Islet precursor cell (in vitro differentiated cells): ENCODE measurements around the gene MEGF11.

Experiments used
- DNase-seq: peaks from one replicate; pipeline ENCODE4 v3.0.0-alpha.2; 2018

Gene MEGF11

DNA sequence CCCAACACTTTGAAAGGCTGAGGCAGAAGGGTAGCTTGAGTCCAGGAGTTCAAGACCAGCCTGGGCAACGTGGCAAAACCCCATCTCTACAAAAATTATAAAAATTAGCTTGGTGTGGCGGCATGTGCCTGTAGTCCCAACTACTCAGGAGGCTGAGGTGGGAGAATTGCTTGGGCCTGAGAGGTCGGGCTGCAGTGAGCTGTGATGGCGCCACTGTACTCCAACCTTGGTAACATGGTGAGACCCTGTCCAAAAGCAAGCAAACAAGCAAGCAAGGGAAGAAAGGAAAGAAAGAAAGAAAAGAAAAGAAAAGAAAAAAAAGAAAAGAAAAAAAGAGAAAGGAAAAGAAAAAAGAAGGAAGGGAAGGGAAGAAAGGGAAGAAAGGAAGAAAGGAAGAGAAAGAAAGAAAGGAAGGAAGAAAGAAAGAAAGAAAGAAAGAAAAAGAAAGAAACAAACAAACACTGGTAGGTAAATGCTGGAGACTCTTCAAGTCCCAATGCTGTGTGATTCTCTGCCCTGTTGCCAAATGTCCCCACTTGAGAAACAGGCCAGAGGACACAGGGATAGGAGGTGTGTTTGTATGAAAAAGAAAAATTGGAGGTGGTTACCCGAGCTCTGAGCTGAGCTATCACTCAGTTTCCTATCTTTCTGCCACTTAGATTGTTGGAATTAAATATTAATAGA, 263.1 kb downstream of the MEGF11 start:
- no peak for DNase-seq

- DNase-seq: no peak
Measured at GRCh38 chr15:65987100-65987499, 266.4 kb downstream of the MEGF11 start.

DNA sequence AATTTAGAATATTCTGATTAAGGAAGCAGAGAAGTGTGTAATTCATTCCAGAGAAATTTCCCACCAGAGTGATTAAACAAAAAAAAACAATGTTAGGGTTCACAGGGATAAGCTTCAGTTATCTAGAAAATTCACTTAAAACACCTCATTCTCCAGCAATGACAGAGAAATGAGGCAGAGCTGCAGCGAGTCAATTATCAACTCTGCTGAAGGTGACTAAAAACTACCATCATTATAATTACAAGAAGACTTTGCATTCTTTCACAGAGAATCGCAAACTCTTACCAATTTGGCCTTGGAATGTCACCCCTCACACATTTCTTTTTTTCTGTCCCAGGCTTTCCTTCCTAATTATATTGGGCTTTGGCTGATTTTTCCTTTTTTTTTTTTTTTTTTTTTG, 267.1 kb downstream of the MEGF11 start:
- no peak for DNase-seq

DNA sequence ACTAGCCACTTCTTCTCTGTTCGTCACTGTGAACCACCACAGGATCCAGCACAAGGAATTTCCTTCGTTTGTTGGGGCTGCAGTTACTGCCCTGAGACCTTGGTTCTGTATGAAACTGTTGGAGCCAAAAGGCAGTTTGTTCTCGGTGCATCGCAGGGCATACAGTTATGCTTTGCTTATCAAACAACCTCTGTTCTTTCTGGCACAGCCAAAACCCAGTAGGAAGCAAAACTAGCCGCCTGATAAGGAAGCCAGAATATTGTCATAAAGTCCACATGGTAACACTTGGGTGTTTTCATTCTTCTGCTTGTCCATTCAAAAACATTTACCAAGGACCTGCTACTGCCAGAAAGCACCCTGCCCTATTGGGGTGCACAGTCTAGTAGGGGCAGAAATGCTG, 268.2 kb downstream of the MEGF11 start:
- DNase-seq: no peak

- no peak for DNase-seq
Measured at GRCh38 chr15:65982627-65983322, 270.8 kb downstream of the MEGF11 start.

GRCh38 chr15:65981837-65982626, 271.5 kb downstream of the MEGF11 start:
- peak; percentile 90 for DNase-seq

GRCh38 chr15:65980824-65981456, 272.6 kb downstream of the MEGF11 start:
- DNase-seq: peak; percentile 88

- no peak for DNase-seq
Measured at GRCh38 chr15:65979837-65980236, 273.7 kb downstream of the MEGF11 start.

DNA sequence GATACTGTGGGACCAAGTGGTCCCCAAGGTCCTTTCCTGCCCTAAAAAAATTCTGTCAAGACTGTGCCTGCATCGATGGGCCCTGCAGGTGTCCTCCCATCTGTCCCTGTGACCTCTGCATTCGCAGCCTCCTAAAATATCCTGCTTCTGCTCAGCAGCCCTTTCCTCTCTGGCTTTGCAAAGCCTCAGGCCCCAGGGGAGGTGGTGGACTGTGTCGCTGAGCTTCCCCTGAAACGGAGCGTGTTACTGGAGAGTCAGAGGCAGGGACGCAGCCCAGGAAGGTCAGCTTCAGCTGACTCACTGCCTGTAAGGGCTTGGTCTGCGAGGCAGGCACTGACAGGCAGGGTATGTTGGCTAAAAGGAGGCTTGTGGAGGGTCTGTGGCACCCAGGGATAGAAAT, 274.2 kb downstream of the MEGF11 start:
- DNase-seq: peak; percentile 85

DNA sequence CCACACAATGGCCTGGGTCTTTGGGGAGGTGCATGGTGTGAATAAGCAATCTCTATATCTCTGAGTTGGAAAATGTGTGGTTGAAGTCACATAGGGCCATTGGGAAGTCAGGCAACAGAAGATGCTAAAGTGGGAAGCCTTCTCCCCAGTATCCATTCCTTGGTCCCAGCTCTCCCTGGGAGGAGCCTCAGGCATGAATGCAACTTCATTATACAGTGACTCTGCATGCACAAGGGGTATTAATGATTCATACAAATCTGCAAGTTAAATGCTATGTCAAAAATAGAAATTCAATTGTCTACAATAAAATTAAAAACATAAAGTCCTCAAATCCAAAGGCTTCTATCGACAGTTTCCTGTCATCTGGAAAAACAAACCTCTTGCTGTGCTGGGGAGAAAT, 275.4 kb downstream of the MEGF11 start:
- no peak for DNase-seq

GRCh38 chr15:65976196-65976595, 277.4 kb downstream of the MEGF11 start:
- peak; percentile 43 for DNase-seq

DNA sequence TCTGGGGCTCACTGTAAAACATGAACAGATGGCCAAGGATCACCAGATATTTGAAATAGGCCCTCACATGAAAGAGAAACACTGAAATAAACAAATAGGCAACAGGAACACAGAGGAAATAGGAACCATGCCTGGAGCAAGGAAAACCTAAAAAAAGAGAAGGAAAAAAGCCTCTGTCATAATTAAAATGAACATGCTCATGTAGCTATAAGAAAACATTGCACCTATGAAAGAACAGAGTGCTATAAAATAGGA, 281.9 kb downstream of the MEGF11 start:
- no peak for DNase-seq

GRCh38 chr15:65970937-65971740, 282.4 kb downstream of the MEGF11 start:
- DNase-seq: no peak

DNA sequence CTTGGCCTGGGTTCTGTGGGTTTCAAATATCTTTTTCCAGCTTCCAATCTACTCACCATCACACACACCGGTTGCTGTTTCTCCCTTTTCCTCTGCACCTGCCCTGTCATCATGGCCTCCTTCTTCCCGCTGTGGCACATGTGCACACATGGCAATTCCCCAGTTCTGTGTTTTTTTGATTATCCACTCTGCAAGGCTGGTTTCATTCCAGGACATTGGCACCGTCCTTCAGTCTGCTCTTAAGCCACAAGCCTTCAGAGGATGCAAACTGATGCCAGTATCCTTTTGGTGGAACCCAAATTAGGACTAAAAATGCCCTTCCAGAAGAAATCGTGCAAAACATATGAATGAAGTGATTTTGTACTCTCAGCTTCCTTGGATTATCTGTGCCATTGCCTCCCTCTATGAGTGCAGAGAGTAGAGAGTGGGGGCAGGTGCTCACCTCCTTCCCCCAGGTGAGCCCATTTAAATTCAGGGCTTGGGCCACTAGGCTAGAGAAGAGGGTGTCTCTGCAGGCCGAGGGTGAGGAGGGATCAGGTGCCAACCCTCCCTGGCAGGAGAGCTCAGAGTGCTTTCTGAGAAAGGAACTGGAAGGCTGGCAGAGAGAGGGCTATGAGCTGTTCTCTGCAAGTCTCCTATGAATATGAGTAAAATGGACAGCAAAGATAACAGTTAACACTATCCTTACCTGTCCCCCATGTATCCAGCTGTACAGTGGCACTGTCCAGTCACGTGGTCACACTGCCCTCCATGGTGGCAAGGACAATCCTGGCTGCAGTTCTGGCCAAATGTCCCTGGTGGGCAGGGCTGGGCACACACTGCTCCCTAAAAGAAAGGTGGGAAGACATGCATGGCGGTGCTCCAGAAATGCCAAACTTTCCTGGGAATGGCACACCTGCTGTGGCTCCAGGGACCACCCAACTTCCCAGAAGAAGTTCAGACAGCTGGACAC, 283.4 kb downstream of the MEGF11 start:
- DNase-seq: no peak

- DNase-seq: no peak
Measured at GRCh38 chr15:65968511-65968910, 285.0 kb downstream of the MEGF11 start.

DNA sequence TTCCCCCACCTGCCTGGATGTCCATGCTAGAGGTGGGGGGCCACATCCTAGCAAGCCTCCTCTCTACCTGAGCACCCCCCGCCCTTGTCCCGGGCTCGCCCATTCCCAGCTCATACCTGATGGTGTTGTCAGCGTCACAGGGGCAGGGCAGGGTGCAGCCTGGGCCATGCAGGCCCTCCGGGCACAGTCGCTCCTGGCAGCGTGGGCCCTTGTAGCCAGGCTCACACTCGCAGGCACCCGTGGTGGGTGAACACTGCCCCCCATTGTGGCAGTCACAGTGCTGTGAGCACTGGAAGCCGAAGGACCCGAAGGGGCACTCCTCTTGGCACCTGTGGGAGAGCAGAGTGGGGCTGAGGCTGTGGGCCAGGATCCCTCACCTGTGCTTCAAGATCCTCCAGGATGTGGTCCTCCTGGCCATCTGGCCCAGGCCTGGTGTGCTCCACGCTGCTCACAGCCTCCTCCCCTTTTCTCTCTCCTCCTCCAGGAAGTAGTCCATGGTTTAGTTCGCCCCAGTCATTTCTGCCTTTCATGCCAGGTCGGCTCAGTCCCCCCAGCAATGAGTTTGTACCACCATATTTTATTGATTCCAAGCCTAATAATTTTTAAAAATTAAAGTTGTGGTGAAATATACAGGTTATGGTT, 288.6 kb downstream of the MEGF11 start:
- DNase-seq: no peak

DNA sequence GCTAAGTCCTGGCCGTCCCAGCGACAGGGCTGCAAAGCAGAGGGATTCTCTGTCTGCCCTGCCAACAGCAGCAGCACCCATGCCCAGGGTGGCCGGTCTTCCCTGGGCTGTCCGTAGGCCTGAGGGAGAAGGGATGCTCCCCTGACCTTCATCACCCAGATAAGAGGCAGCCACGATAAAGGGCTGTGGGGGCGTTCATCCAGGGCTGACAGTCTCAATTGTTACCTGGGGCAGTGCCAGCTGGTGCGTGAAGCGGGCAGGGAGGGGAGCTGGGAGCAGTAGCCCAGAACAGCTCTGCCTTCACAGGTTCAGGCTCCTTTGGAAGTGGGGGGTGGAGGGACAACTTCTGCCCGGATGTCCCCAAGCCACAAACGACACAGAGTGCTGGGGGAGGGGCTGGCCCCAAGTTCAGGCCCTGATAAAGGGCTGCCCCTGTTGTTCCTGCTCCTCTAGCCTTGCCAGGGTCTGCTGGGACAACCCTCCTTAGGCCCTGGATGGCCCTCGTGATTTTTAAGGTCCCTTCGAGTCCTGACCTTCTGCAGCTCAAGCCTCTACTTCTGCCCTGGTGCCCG, 289.6 kb downstream of the MEGF11 start:
- DNase-seq: no peak

DNA sequence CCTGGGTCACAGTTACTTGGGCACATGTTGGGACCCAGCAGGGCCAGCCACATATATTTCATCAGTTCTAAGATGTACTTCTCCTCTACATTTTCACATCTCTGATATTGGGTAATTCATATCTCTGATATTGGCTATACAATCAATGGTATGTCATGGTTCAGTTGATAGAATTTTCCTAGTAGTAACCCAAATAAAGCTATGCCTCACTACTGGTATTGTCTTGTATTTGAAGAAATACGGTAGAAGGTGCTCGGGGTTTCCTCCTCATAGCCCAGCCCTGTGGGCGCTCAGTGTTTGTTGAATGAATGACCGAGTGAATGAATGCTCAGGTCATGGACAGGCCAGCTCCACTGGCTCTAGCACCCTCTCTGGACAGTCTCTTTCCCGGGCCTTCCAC, 290.2 kb downstream of the MEGF11 start:
- no peak for DNase-seq

- DNase-seq: no peak
Measured at GRCh38 chr15:65962187-65962586, 291.4 kb downstream of the MEGF11 start.

GRCh38 chr15:65960586-65960985, 293.0 kb downstream of the MEGF11 start:
- no peak for DNase-seq

GRCh38 chr15:65958835-65959234, 294.7 kb downstream of the MEGF11 start:
- DNase-seq: no peak
